ENCODE measurements around the gene TCL1A.

Gene TCL1A

DNA sequence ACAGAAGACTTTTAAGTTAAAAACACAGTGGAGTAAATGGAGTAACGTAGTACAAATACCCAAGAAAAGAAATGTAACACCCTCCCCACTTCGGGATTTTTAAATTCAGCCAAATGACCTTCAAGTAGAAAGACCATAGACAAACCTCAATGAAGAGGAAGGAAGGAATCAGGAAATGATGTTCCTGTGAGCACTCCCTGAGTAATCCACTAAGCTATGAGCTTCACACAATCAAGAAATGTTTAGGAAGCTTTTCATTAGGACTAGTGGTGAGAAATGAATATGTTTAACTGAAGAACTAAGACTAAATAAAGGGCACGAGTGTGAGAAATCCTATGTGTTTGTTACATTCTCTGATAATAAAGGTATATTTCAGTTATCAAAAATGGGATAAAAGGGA, 10.1 kb downstream of the TCL1A start:
- no peak for DNase-seq

DNA sequence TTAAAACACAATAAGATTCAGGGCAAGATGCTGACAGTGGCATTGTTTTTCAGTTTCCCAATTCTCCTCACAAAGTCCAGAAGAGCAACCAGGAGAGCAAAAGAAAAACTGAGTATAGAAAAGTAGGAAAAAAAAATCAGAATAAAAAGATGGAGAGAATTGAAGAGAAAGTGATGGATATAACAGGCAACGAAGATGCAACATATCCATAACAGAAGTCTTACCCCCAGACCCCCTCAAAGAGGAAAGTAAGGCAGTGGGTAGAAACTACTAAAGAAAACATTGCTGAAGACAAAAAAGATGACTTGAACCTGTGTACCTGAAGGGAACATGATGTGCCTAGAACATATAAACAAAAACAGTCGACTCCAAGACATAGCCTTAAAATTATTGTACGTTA, 10.6 kb downstream of the TCL1A start:
- no peak for DNase-seq

DNA sequence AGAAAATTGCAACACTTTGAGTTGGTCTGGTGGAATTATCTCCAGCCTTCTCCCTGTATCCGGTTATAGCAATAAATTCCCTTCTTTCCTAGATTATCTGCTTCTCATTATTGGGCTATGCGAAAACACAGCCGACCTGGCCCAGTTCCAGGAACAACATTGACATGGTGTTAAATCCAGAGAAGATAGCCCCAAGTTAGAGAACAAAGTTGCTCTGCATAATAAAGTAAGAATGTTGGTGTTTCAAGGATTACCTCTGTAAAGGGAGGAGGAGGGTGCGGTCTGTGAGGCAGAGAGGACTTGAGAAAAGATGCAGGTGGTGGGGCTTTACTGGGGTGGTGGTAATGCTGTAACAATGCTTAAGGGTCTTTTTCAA, 12.1 kb downstream of the TCL1A start:
- no peak for DNase-seq

DNA sequence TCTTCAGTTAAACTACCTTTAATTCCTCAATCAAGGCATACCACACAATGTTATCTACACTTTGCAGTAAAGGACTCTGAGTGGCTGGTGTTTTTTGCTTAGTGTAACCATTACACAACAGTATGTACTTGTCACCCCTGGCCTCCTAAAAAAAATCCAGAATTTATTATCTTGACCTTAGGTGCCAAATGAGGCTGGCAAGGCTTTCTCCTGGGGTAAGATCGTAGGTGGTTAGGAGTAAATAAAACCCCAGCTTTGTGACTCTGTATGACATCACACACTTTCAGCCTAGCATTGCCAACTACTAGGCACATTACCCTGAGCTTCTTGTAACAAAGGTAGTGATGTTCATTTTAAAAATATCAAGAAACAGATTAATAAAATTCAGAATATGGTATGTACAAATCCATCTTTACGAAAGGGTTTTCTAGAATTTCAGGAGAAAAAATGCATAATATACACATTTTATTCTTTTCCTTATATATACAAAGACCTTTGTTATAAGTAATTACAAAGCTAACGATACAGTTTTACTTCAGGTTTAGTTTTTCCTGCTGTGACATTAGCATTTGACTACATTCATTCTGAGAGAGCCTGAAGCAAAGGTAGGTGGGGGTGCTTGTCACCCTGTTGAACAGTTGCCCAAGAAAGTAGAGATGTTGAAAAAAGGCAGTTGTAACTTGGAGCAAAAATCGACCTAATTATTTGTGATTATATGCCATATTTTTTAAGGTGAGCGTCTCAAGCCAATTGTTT, 13.5 kb downstream of the TCL1A start:
- DNase-seq = no peak

DNA sequence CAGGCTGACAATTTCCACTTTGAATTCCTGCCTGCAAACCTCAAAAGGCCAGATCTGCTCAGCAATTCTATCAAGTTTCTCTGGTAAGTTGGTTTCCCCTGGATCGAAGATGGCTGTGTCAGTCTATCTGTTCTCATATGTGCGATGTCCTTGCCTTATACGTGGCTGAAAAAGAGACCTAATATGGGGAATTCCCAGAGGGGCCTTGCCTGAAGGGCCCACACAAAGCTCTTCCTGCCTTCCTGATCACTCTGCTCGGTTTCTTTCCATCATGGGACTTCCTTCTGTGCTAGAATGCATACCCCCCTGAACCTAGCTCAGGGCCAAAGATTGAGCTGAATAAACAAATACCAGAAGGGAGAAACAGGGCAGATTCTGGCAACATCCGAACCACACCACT, 14.5 kb downstream of the TCL1A start:
- no peak for DNase-seq

DNA sequence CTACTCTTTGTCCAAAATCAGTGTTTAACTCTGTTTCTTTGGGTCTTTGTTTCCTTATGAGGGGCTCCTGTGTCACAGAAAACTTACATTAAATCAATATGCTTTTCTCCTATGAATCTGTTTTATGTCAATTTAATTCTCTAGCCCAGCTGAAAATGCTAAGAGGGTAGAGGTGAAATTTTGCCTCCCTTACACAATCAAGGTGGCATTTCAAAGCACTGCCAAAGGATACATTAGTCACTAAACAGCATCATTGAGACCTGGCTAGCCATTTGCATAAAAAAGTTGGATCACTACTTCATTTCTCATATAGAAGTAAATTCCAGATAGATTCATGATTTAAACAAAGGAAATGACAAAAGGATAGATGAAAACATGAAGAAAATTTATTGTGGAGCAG, 15.6 kb downstream of the TCL1A start:
- DNase-seq = no peak

DNA sequence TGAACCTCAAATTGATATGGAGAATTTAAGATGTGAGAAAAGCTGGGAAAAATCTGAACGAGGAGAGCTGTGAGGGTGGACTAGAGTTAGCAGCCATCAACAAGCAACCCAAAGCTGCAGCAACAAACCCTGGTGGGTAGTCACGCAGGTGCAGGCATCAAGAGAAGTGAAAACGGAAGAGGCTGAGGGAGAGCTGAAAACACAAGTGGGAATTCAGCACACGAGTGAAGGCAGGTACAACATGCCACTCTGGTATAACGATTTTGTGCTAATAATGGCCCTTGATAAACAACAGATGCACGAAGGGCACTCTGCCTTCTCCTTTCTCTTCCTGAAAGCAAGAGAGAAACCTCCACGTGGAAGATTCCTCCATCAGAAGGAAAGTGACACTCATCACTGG, 16.2 kb downstream of the TCL1A start:
- DNase-seq = no peak

DNA sequence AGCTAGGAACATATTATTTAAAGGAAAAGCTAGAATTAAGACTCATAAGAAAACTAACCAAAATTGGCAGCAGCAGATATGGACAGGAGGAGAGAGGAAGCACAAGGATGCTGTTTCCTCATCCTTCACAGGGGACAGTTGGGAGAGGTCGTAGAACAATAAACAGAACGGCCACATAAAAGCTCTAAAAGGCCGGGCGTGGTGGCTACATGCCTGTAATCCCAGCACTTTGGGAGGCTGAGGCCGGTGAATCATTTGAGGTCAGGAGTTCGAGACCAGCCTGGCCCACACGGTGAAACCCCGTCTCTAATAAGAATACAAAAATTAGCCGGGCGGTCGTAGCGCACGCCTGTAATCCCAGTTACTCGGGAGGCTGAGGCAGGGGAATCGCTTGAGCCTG, 17.2 kb downstream of the TCL1A start:
- DNase-seq = no peak

DNA sequence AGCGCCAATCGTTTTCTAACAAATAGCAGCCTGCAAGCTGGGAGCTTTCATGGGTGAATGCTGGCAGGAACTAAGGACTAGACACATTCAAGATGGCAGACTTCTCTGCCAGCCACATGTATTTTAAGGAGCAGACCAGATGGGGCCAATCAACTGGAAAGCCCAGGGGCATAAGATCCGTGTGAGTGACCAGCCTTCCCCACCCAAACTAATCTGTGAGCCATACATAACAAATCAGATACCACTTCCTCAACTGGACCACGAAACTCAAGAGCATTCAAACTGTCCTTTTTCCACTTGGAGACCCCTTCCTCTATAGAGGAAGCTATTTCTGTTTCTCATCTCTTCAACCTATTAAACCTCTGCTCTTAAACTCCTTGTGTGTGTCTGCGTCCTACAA, 18.0 kb downstream of the TCL1A start:
- no peak for DNase-seq

DNA sequence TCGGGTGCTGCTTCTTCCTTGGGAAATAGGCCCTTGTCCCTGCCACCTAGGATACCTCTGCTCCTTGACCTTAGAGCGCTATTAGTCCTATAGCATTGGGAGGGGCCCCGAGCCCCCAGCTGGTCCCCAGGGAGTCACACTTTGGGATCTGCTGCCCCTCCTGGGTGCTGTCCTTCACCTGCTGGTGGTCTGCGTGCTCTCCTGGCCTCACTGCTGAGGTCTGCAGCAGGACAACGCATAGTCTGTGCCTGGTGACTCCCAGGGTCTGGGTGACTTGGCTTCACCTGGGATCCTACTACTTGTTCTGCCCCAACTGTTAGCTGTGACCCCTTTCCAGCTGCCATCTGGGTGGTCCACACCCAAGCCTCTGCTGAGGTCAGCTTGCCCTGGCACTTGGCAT, 18.9 kb downstream of the TCL1A start:
- DNase-seq = no peak

DNA sequence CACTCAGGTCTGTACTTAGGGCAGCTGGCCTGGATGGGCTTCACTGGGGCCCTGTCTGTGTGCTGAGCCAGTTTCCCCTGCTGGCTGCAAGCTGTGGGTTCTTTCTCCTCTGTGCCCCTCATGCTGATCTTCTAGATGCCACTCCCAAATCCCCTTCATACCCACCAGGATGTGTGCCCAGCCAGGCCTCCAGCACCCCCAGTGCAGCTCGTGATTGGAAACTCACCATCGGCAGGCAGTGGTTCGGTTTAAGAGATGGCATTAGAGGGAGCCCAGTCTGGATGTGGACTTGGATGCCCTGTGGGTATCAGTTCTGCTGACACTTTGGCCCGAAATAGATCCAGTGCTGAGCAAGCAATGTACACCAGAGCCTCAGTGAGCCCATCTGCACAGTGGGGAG, 21.8 kb downstream of the TCL1A start:
- DNase-seq = no peak

DNA sequence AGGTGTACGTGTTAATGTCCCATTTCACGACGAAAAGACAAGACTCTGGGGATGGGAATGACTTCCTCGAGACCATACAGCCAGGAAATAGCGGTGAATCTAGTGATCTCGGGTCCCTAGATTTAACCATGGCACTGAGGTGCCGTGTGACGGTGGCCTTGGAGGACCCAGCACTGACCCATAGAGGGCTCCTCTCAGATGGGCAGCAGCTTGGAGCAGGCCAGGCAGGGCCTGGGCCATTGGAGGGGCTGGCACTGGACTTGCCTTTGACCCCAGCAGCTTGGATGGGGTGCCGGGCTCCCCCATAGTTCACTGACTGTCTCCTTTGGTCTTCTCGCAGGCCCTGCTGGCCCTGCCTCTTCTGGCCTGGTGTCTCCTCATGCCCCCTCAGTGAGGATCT, 22.3 kb downstream of the TCL1A start:
- no peak for DNase-seq

DNA sequence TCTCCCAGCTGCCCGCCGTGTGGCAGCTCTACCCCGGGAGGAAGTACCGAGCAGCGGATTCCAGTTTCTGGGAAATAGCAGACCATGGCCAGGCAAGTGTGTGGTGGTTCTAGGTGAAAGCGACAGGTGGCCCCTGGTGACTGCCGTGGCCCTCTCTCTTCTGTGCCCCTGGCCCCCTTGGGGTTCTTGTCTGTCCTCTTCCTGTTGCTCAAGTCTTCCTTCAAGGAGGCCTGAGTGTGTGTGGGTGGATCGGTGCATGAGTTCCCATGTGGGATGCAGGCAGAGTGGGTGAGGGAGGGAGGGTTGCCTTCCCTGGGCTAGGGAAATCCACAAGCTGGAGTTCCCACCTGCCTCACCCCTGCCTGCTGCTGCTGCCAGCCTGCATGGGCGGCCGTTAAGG, 23.1 kb downstream of the TCL1A start:
- DNase-seq = no peak

DNA sequence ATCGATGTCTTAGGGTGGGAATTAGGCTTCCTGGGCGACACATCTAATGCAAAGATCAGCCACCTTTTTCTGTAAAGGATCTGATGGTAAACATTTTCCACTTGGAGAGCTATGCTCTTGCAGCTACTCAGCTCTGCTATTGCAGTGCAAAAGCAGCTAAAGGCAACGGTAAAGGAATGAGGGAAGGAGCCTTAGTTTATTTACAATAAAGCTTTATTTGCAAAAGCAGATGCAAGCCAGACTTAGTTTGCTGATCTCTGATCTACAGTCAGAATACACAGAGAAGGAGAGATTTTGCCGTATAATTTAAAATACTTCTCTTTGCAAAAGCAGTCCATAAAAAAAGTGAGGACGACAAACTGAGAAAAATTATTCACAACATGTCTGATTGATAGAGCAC, 24.5 kb downstream of the TCL1A start:
- DNase-seq = no peak

DNA sequence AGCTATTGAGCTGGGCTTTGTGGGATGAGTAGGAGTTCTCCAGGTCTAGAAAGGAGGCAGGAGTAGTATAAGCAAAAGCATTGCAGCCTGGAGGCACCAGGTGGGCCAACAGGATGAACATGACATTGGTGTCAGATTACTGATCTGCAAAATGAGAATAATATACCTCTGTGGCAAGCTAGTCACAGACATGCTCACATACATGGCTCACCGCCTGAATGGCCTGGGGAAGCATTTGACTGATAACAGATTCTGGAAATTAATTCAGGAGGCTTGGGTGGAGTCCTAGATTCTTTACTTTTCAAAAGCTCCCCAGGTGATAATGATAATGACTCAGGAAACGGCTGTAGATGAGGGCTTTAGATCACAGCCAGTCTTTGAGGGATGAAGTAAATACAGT, 27.0 kb downstream of the TCL1A start:
- DNase-seq = no peak

DNA sequence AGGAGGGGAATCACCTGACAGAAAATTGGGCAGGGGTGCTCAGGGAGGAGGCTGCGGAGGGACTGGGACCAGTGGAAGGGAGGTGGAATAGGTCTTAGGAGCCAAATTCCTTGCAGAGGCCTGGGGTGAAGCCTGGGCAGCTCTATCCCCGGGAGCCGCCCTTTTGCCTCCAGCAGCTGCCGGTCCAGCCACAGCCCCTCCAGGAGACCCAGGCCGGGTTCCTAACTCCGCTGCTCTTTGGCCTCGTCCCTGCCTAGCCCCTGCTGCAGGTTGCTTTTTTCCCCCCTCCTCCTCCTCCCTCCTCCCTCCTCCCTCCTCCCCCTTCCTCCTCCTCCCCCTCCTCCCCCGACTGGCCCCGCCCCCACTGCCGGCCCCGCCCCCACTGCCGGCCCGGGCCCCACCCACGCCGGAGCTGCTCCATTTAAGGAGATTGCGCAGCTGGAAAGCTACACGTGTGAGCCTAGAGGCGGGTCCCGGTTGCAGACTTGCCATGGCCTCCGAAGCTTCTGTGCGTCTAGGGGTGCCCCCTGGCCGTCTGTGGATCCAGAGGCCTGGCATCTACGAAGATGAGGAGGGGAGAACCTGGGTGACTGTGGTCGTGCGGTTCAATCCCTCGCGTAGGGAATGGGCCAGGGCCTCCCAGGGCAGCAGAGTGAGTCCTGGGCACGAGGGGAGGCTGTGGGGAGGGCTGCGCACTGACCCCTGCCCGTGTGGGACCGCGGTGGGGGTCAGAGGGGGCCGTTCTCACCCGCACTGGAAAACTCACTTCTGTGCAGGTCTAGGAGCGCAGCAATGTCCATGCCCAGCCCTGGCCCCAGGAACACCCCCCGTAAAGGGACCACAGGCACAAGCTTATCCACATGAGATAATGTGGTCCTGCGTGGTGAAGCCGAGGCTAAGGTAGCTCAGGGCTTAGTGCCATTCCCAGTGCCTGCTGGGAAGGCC, 27.7 kb downstream of the TCL1A start, which contains the start of gene TCL1B:
Gene TCL1B (plus strand): TSS at position 449 of the 945 bp plus-strand sequence. CDS start 42 bp downstream, at position 491.
- DNase-seq = no peak

DNA sequence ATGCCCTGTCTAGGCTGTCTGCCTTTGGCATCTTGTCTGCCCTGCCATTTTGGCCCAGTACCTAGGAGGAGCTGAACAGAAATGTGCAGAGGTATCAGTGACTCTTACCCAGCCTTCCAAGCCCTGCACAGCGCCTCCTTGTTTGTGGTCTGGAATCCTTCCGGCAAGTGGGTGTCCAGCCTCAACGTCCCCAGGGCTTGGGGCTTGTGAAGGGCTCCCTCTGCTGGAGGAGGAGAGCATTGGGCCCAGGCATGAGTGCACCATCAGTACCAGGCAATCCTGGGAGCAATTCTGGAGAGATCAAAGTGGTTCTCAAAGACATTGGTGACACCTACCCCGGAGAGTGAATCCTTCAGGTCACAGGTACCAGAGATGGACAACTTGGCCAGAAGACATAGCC, 30.1 kb downstream of the TCL1A start:
- no peak for DNase-seq

DNA sequence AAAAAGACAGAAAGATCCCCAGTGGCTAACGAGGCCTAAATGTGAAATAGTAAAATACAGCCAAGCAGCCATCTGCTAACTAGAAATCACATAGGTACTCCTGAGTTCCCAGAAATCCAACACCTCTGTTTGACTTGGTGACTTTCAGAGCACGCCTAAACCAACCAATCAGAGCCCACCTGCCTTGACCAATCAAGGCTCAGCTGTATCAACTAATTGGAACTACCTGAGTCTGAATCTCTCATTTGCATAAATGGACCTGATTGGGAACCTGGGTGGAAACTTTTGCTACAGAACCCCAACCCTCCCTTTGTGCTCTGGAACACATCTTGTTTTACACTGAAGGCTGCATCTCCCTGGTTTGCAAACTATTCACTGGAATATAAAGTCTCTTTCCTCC, 32.8 kb downstream of the TCL1A start:
- no peak for DNase-seq

DNA sequence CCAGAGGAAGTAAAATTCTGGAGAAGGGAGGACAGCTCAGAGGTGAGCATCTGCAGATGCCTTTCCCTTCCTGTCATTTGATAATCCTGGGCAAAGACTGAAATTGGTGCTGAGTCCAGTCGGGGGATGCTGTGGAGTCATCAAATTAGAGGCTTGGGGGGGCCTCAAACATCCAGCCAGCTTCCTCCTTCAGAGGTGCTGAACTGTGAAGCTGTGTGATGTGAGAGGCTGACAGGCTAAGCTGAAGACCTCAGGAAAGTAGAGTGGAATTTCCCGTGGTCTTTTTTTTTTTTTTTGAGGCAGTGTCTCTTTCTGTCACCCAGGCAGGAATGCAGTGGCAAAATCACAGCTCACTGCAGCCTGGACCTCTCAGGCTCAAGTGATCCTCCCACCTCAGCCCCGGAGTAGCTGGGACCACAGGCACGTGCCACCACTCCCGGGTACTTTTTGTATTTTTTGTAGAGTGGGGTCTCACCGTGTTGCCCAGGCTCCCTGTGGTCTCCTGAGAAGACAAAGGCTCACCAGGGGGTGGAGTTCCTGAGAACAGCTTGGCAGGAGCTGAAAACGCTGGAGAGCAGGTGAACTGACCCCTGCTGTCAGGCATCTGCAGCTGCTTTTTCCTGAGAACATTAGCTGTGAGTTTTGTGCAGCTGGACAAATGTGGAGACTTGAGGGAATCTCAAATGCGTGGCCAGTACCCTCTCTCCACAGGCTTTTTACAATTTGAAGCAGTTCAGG, 33.8 kb downstream of the TCL1A start:
- DNase-seq = no peak

DNA sequence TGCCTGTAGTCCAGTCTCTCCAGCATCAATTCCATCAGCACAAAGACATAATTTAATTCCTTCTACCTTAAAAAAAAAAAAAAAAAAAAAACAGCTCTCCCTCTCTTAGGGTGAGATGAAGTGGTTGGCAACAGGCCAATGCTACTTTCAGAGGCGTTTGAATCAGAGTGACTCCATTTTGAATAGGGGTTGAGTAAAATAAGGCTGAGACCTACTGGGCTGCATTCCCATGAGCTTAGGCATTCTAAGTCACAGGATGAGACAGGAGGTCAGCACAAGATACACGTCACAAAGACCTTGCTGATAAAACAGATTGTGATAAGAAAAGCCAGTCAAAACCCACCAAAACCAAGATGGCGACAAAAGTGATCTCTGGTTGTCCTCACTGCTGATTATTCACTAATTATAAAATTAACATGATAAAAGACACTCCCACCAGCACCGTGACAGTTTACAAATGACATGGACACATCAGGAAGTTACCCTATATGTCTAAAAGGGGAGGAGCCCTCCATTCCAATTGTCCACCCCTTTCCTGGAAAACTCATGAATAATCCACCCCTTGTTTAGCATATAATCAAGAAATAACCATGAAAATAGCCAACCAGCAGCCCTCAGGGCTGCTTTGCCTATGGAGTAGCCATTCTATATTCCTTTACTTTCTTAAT, 34.6 kb downstream of the TCL1A start:
- no peak for DNase-seq

DNA sequence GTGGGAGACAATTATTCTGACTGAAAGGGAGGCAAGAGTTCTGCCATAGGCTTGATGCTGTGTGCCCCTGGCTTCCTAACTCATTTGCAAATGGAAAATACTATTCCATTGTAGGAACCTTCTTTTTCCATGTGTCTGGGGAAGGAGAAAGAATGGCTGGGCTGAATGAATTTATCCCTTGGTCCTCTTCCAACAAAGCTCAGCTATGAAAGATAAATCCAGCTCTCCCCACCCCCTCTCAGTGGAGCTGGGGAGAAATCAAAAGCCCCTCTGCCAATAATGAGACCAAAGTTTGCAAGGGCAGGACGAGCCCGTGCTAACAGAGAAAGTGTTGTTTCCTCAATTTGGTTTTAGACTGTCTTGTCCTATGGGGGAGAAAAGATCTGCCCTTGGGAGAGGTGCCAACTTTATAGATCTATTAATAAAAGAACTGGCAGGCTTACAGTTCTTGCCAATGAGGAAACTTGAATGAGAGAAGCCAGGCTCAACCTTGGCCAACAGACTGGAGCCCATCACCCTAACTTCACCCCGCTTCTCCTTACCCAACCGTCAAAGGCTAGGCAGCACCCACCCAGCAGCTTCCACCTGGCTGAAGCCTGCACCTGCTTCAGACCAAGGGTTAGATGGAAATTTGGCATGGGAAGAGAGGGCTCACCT, 36.6 kb downstream of the TCL1A start:
- no peak for DNase-seq

DNA sequence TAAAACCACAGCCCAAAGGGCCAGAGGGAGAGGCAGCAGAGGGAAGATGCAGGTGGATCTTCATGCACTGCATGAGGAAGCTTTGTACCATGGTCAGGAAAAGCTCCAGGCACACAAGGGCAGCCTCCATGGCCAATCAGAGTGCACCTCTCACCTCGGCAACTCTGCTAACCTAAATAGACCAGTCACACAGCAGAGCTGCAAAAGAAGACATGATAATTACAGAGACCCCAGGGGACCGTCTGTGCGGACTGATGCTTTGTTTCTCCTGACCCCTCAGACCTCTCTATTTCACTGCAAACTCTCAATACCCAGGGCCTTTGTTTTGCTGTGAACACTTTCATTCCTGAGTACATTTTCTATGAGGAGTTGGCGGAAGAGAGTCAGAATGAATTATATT, 38.4 kb downstream of the TCL1A start:
- no peak for DNase-seq
